ENCODE results near the gene IER3. TPM values are rescaled to one million over a fixed set of nuclear protein-coding genes. Genes with fewer than 3 reads are reported as not detected.
A peak's percentile ranks its signal among the peaks of the same experiment; 100 is the strongest.
"Not testable (repeated sequence)": the region's sequence is repeated elsewhere in the genome, so short reads cannot be mapped to it uniquely, and the experiment has no call there.

The IER3 gene
- total RNA-seq, 1 donor from 2014 or later = 134 TPM

GRCh38 chr6:30747300-30747687 lies 2.9 kb upstream of the IER3 start:
- DNase-seq = peak; percentile 77

DNA sequence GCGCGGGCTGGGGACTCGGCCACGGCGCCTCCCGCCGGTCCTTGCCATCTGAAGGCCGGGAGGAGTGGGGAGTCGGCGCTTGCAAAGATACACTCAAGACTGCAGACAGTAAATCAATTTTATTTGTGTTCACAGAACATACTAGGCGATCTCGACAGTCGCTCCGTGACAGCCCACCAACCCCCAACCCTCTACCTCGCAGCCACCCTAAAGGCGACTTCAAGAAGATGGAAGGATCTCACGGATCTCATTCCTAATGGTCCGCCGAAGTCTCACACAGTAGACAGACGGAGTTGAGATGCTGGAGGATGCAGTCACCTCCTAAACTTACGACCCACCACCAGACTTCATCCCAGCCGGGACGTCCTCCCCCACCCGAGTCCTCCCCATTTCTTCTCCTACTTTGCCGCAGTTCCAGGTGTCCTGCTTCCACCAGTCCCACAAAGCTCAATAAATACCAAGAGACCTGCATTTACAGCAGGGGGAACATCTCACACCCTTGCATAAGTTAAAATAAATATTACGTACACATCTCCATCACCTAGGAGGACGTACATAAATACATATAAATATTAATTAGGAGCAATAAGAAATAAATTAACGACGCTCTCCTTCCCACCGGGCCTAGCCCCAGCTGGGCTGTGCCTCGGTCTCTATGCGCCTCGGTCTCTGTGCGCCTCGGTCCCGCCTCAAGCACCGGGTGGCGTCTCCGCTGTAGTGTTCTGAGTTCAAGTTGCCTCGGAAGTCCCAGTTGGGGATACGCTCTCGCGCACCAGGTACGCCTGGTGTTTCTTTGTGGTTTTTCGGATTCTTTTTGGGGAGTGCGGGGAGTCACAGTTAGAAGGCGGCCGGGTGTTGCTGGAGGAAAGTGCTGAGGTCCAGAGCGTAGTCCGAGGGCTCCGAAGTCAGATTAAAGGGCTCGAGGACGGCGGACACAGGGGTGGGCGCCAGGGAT lies 971 bp downstream of the IER3 start:
- DNase-seq = peak; percentile 42

- peak; percentile 95 for DNase-seq
Observed at GRCh38 chr6:30742316-30743098, 1.8 kb downstream of the IER3 start, which contains the start of gene FLOT1. Gene FLOT1 (minus strand): TSS chr6:30742687. CDS start chr6:30742189, 498 bp downstream.

GRCh38 chr6:30741789-30742315 lies 2.5 kb downstream of the IER3 start:
- no peak for DNase-seq

DNA sequence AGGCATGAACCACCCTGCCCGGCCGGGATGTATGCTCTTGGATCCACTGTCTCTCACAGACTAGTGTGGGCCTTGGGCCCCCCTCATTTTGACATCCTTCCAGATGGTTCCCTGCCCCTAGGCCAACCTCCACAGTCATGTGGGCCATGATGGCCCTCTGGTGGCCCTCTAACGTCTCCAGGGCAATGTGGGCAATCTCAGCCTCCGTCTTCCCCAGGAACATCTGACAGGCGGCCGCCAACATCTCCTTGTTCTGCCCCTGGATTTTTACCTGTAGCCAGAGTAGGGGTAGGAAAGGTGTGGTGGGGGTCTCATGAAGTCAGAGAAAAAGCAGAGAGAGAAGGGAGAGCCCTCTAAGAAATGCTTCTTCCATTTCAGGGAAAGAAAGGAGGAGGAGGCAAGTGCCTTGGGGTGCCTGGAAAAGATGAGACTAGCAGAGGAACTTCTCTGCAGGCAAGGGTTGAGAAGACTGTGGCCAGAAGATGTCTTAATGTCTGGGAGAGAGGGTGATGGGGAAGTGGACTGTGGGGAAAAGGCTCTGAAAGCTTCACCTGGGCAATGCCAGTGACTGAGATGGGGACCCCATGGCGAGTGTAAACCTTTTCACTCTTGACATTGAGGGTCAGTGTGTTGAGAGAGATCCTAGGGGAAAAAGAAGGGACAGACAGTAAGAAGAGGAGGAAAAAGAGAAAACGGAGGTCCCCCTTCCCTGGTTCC lies 3.1 kb downstream of the IER3 start:
- no peak for DNase-seq

DNA sequence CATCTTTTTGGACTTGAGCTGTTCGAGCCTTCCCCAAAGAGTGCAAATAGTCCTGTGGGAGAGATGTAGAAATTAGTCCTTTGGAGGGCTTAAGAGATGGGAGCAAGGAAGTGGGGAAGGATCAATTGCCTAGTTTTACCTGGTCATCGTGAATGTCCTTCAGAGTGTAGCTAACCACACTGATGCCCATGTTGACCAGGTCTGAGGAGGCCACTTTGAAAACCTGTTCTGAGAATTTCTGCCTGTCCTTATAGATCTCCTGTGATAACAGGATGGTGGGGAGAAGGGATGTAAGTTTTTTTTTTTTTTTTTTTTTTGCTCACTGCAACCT lies 3.8 kb downstream of the IER3 start:
- DNase-seq = no peak

DNA sequence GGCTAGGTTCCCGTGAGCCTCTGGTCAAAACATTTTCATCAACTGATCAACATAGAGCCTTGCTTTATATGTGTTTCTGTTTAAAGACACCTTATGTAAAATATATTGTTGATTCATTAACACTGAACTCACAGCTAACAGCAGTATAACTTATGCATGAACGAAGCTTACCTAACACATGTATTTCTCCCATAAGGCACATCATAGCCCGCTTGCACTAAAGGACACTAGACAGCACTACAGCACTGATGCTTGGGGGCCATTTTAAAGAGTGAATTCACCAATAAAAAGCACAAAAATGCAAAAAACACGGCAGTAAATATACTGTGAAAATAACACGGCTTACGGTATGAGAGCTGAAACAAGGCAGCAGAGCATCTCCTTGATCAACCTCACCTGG lies 5.8 kb downstream of the IER3 start:
- DNase-seq = no peak

GRCh38 chr6:30735668-30736314 lies 8.6 kb downstream of the IER3 start:
- DNase-seq = no peak

DNA sequence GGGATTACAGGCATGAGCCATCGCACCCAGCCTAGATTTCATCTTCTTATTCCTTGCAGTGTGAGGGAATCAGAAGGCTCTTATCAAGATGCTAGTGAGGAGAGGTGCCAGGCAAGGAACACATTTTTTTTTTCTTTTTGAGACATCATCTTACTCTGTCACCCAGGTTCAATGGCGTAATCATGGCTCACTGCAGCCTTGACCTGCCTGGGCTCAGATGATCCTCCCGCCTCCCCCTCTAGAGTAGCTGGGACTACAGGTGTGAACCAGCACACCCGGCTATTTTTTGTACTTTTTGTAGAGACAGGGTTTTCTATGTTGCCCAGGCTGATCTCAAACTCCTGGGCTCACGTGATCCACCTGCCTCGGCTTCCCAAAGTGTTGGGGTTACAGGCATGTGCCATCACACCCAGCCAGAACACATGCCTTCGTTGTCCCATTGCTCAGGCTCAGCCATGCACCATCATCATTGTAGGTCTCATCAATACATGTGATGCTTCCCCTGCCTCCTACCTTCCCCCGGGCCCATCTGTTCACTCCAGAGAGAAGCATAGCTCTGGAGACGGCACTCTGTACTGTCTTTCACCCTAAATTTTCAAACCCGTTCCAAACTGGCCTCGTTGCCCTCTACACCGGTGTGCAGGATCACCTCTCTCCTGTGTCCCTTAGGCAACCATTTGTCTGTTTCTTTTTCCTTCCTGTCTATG lies 12.0 kb downstream of the IER3 start:
- DNase-seq = no peak

DNA sequence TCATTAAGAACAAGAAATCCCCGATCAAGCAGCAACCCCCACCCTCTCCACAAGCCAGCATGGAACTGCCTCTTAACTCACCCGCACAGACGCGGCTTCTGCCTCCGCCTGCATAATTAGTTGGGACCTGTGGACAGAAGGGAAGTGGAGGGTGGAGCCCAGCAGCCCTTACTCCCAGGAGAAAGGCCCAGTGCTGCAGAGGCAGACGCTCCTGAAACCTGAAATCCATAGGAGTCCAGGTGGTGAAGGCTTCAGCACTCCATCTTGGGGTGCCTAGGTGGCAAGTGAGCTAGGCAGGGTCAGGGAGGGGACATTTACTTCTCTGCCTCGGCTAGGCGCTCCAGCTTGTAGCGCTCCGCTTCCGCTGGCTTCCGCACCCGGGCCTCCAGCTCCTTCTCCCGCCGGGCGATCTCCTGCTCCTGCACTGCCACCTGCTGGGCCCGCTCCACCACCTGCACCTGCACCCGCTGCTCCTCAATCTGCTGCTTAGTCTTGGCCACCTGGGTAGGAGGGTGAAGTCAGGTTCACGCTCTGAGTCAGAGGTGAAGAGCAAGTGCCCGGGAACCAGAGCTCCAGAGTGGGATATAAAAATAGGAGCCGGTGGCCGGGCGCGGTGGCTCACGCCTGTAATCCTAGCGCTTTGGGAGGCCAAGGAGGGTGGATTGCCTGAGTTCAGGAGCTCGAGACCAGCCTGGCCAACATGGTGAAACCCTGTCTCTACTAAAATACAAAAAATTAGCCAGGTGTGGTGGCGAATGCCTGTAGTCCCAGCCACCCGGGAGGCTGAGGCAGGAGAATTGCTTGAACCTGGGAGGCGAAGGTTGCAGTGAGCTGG lies 13.5 kb downstream of the IER3 start:
- DNase-seq = peak; percentile 91

DNA sequence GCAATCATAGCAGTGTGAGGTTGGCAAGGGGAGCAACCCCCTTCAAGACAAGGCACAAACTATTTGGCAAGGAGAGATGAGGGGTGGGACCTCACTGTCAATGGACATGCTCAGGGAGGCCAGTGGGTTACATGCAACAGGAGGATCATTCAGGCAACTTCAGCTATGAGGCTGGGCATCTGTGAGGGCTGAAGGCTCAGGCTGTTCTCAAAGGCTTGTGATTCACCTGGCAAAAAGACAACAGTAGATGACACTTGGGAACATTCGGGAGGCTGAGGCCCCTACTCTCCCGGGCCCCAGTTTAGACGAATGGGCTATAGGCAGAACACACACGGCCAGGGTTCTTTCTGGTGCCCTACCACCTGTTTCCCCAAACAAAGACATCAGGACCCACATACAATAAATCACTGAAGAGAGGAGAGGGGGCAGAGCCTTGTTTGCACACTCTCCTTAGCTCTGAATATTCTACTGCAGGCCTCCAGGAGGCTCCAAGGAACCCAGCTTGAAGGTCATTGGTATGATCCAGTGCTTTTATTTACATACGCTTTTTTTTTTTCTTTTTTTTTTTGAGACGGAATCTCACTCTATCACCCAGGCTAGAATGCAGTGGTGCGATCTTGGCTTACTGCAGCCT lies 16.3 kb downstream of the IER3 start:
- DNase-seq = no peak

DNA sequence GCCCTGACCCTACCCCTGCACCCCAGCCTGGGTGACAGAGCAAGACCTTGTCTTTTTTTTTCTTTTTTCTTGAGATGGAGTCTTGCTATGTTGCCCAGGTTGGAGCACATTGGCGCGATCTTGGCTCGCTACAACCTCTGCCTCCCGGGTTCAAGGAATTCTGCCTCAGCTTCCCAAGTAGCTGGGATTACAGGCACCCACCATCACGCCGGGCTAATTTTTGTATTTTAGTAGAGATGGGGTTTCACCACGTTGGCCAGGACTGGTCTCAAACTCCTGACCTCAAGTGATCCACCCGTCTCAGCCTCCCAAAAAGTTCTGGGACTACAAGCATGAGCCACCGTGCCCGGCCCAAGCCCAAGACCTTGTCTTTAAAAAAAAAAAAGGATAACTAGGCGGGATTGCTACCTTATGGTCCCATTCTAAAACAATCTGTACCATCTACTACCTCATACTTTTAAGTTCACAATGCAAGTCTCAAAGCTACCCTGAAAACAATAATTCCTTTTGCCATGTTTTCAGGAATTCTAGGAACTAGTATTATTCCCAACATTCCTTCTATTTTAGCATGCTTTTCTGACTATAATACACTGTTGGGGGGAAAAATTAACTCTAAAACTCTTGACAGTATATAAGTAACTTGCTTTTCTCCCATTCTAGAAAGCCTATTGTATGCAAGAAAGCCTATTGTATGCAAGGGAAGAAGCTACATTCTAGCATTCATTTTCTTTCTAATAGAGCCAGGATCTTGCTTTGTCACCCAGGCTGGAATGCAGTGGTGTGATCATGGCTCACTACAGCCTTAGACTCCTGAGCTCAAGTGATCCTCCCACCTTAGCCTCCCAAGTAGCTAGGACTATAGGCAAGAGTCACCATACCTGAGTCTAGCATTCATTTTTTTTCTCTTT lies 17.6 kb downstream of the IER3 start:
- no peak for DNase-seq

- DNase-seq = peak; percentile 23
Observed at GRCh38 chr6:30725713-30726505, 18.4 kb downstream of the IER3 start.

DNA sequence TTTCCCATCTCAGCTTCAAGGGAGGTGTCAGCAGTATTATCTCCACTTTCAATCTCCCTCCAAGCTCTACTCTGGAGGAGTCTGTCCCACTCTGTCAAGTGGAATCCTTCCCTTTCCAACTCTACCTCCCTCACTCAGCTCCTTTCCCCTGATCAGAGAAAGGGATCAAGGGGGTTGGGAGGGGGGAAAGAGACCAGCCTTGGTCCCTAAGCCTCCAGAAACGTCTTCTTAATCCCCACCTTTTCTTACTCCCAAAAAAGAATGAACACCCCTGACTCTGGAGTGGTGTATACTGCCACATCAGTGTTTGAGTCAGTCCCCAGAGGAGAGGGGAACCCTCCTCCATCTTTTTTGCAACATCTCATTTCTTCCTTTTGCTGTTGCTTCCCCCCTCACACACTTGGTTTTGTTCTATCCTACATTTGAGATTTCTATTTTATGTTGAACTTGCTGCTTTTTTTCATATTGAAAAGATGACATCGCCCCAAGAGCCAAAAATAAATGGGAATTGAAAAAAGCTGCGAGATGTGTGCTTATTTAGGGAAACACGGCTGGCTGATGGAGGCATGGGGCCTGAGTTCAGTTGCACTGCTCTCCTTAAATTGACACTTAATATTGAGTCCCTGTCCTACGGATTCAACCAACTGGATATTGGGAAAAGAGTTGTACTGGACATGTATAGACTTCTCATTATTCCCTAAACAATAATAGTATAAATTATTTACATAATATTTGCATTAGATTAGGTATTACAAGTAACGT lies 19.3 kb downstream of the IER3 start:
- no peak for DNase-seq

GRCh38 chr6:30723843-30724741 lies 20.3 kb downstream of the IER3 start:
- peak; percentile 33 for DNase-seq

DNA sequence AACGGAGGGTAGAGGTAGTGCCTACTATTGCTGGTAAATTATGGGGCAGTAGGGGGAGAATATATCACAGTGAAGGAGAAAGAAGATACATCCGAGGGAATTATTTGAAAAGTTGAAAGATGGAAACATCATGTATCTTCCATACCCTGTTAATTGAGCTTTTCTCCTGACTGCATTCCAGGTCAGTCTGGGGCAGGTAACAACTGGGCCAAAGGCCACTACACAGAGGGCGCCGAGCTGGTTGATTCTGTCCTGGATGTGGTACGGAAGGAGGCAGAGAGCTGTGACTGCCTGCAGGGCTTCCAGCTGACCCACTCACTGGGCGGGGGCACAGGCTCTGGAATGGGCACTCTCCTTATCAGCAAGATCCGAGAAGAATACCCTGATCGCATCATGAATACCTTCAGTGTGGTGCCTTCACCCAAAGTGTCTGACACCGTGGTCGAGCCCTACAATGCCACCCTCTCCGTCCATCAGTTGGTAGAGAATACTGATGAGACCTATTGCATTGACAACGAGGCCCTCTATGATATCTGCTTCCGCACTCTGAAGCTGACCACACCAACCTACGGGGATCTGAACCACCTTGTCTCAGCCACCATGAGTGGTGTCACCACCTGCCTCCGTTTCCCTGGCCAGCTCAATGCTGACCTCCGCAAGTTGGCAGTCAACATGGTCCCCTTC lies 21.0 kb downstream of the IER3 start:
- not testable (repeated sequence) for DNase-seq

All from dermis blood vessel endothelial cell (primary cell).